ENCODE measurements around the gene ST6GALNAC4. TPM values are rescaled to one million over a fixed set of nuclear protein-coding genes. Genes with fewer than 3 reads are reported as not detected.
A peak's percentile ranks its signal among the peaks of the same experiment; 100 is the strongest.

The ST6GALNAC4 gene
- polyA plus RNA-seq, 1 donor (not counting 4 experiments of a cell fraction or from before 2014, with no cell fraction given), result 5.8 TPM

GRCh38 chr9:127958728-127959127 is 41.9 kb upstream of the ST6GALNAC4 start:
- Histone ChIP-seq H3K9me1 (ENCODE audit: control insufficient read depth, extremely low read depth, insufficient read depth, low read length) (peaks cover 2% of the 10 kb centered on the region), H3K27ac (ENCODE audit: control insufficient read depth, insufficient read depth, low read length) (no peak overlapping the region), H3K4me2 (ENCODE audit: control insufficient read depth, extremely low read depth, insufficient read depth, low read depth, low read length) (no peak overlapping the region), H3K36me3 (ENCODE audit: control insufficient read depth in 2 of 2, extremely low read depth in 1 of 2, insufficient read depth in 2 of 2, low read length in 2 of 2) (peaks cover 0 to 3% of the 10 kb centered on the region in 2 experiments), H3K9ac (ENCODE audit: control insufficient read depth, extremely low read depth, insufficient read depth, low read length) (no peak overlapping the region), H2AFZ (ENCODE audit: control insufficient read depth, low read length) (no peak overlapping the region), H4K20me1 (ENCODE audit: control insufficient read depth, extremely low read depth, insufficient read depth, low read length) (no peaks in the 10 kb centered on the region), H3K4me1 (ENCODE audit: control insufficient read depth, extremely low read depth, insufficient read depth, low read length) (peaks cover 30% of the 10 kb centered on the region), H3K4me3 (ENCODE audit: control insufficient read depth in 2 of 3, extremely low read depth in 1 of 3, insufficient read depth in 2 of 3, low read depth in 1 of 3, low read length in 3 of 3) (no peak overlapping the region), H3K27me3 (ENCODE audit: control insufficient read depth, extremely low read depth, insufficient read depth, low read length) (no peaks in the 10 kb centered on the region), H3K79me2 (ENCODE audit: control insufficient read depth, insufficient read depth, low read length) (peaks cover 2% of the 10 kb centered on the region), H3K9me3 (ENCODE audit: control insufficient read depth, low read depth, low read length) (no peaks in the 10 kb centered on the region)
- DNase-seq (ENCODE audit: low read depth, low spot score) (no peak), FAIRE-seq (no peak)
- TF ChIP-seq EZH2 (IDR thresholded peaks at IDR 0.05; ENCODE audit: low read length) (no peak), CTCF (optimal IDR thresholded peaks at IDR 0.05 in 1 of 3, IDR thresholded peaks at IDR 0.05 in 1 of 3, conservative IDR thresholded peaks at IDR 0.05 in 1 of 3; ENCODE audit: extremely low read depth in 1 of 3, insufficient read depth in 2 of 3, low read length in 3 of 3) (no peak)
- dilution Hi-C loops (cut with MboI; ENCODE audit: extremely low pct_ligation_motif_present, low sequenced_read_pairs), result no loop called here

- Histone ChIP-seq H3K4me3 (ENCODE audit: control insufficient read depth in 2 of 3, extremely low read depth in 1 of 3, insufficient read depth in 2 of 3, low read depth in 1 of 3, low read length in 3 of 3) (no peak overlapping the region), H3K27ac (ENCODE audit: control insufficient read depth, insufficient read depth, low read length) (no peak overlapping the region), H3K79me2 (ENCODE audit: control insufficient read depth, insufficient read depth, low read length) (peaks cover 2% of the 10 kb centered on the region), H4K20me1 (ENCODE audit: control insufficient read depth, extremely low read depth, insufficient read depth, low read length) (no peaks in the 10 kb centered on the region), H2AFZ (ENCODE audit: control insufficient read depth, low read length) (no peak overlapping the region), H3K9me1 (ENCODE audit: control insufficient read depth, extremely low read depth, insufficient read depth, low read length) (peaks cover 2% of the 10 kb centered on the region), H3K4me2 (ENCODE audit: control insufficient read depth, extremely low read depth, insufficient read depth, low read depth, low read length) (peak overlapping the region; percentile 57), H3K9ac (ENCODE audit: control insufficient read depth, extremely low read depth, insufficient read depth, low read length) (peak overlapping the region; percentile 30), H3K4me1 (ENCODE audit: control insufficient read depth, extremely low read depth, insufficient read depth, low read length) (peaks cover 21% of the 10 kb centered on the region), H3K9me3 (ENCODE audit: control insufficient read depth, low read depth, low read length) (no peaks in the 10 kb centered on the region), H3K36me3 (ENCODE audit: control insufficient read depth in 2 of 2, extremely low read depth in 1 of 2, insufficient read depth in 2 of 2, low read length in 2 of 2) (no peaks in the 10 kb centered on the region), H3K27me3 (ENCODE audit: control insufficient read depth, extremely low read depth, insufficient read depth, low read length) (no peaks in the 10 kb centered on the region)
- FAIRE-seq (peak; percentile 49), DNase-seq (ENCODE audit: low read depth, low spot score) (peak; percentile 72)
- dilution Hi-C loops (cut with MboI; ENCODE audit: extremely low pct_ligation_motif_present, low sequenced_read_pairs), result no loop called here
- TF ChIP-seq EZH2 (IDR thresholded peaks at IDR 0.05; ENCODE audit: low read length) (no peak), CTCF (optimal IDR thresholded peaks at IDR 0.05 in 1 of 3, IDR thresholded peaks at IDR 0.05 in 1 of 3, conservative IDR thresholded peaks at IDR 0.05 in 1 of 3; ENCODE audit: extremely low read depth in 1 of 3, insufficient read depth in 2 of 3, low read length in 3 of 3) (peak; percentile 8 to 36 (median 26))
These were observed 38.6 kb upstream of the ST6GALNAC4 start for GRCh38 chr9:127955294-127956015.
